Fibroblast of lung (primary cell): ENCODE data around the gene ZNF280B. TPM values are rescaled to one million over a fixed set of nuclear protein-coding genes. Genes with fewer than 3 reads are reported as not detected.

ENCODE experiments used
- DNase-seq, 2 donors: peaks; one replicate each; pipeline versions ENCODE4 v3.0.0 to v3.0.0-alpha.2; 2010; ENCODE audit warnings: low read depth in 2 of 2
- H2AFZ ChIP-seq: 2 replicates; pipeline ENCODE4 v1.5.1; 2012; ENCODE audit warnings: low read length, control low read depth, inconsistent platforms
- H3K27ac ChIP-seq: 2 replicates; pipeline ENCODE4 v1.5.1; 2011; ENCODE audit warnings: low read length, control low read depth; ENCODE audit not compliant: insufficient read depth
- H3K27me3 ChIP-seq: 2 replicates; pipeline ENCODE4 v1.5.1; 2011; ENCODE audit warnings: mild to moderate bottlenecking, low read length; ENCODE audit not compliant: control insufficient read depth, insufficient read depth
- H3K36me3 ChIP-seq: 2 replicates; pipeline ENCODE4 v1.5.1; 2011; ENCODE audit warnings: low read length; ENCODE audit not compliant: control insufficient read depth, insufficient read depth
- H3K4me1 ChIP-seq: 2 replicates; pipeline ENCODE4 v1.5.1; 2011; ENCODE audit warnings: low read length; ENCODE audit not compliant: control insufficient read depth, insufficient read depth; ENCODE audit errors: extremely low read depth
- H3K4me2 ChIP-seq: 2 replicates; pipeline ENCODE4 v1.5.1; 2011; ENCODE audit warnings: low read length, control low read depth; ENCODE audit not compliant: insufficient read depth; ENCODE audit errors: extremely low read depth
- H3K4me3 ChIP-seq, 4 experiments: fragments of 200-600 bp in 1 of 4; sonication (generic) in 1 of 4; replicated peaks in 1 of 4; 2 replicates each; pipeline ENCODE4 v1.5.1; 2011 to 2016; ENCODE audit warnings: low read length in 4 of 4, low read depth in 3 of 4, mild to moderate bottlenecking in 3 of 4, control low read depth in 2 of 4, inconsistent platforms in 1 of 4, mixed read lengths in 1 of 4; ENCODE audit not compliant: insufficient read depth in 1 of 4; ENCODE audit errors: control extremely low read depth in 1 of 4
- H3K79me2 ChIP-seq: 2 replicates; pipeline ENCODE4 v1.5.1; 2012; ENCODE audit warnings: mild to moderate bottlenecking, low read length, inconsistent platforms; ENCODE audit not compliant: control insufficient read depth, insufficient read depth
- H3K9ac ChIP-seq: 2 replicates; pipeline ENCODE4 v1.5.1; 2011; ENCODE audit warnings: mild to moderate bottlenecking, low read length, control low read depth; ENCODE audit not compliant: insufficient read depth
- H3K9me3 ChIP-seq: 2 replicates; pipeline ENCODE4 v1.5.1; 2012; ENCODE audit warnings: low read depth, low read length; ENCODE audit not compliant: control insufficient read depth, insufficient read depth
- H4K20me1 ChIP-seq: 2 replicates; pipeline ENCODE4 v1.5.1; 2011; ENCODE audit warnings: low read length; ENCODE audit not compliant: control insufficient read depth, insufficient read depth; ENCODE audit errors: extremely low read depth
- EZH2 ChIP-seq: IDR thresholded peaks from 2 replicates; pipeline ENCODE4 v1.5.1; 2012; ENCODE audit warnings: low read length, control low read depth, mild to moderate bottlenecking; ENCODE audit errors: missing control alignments
- polyA plus RNA-seq, 2 donors: library from polyadenylated mRNA; depleted of rRNA in 1 of 2; stranded (reverse) in 1 of 2; unstranded in 1 of 2; fragments of >200 nt; gene quantifications; 2 replicates each; pipeline ENCODE4 v1.2.1, GENCODE V29; 2011 to 2012; ENCODE audit warnings: missing spikeins in 1 of 2
- total RNA-seq: library from RNA; depleted of rRNA; stranded (reverse); fragments of >200 nt; gene quantifications from 2 replicates; pipeline ENCODE4 v1.2.1, GENCODE V29; 2014
- TF ChIP-seq, protein P1 (sequence below), 2 donors: IDR thresholded peaks in 1 of 2; conservative IDR thresholded peaks in 1 of 2; 1 replicate in 1 of 2; 2 replicates in 1 of 2; pipeline ENCODE4 v1.5.1; 2011 to 2012; ENCODE audit warnings: low read length in 2 of 2, control low read depth in 1 of 2, inconsistent platforms in 1 of 2, low read depth in 1 of 2, mild to moderate bottlenecking in 1 of 2

The ZNF280B gene
- total and polyA plus RNA-seq, 2 donors (not counting 1 experiment from before 2014, with no cell fraction given): 0.33 to 0.81 TPM

GRCh38 chr22:22465782-22466181 is 42.8 kb downstream of the ZNF280B start:
- H3K79me2 ChIP-seq: no peaks in the 10 kb centered on the region
- no peak overlapping the region for H3K4me2 ChIP-seq
- H4K20me1 ChIP-seq: no peaks in the 10 kb centered on the region
- H3K4me1 ChIP-seq: no peaks in the 10 kb centered on the region
- TF ChIP-seq EZH2: no peak
- TF ChIP-seq, protein P1, sequence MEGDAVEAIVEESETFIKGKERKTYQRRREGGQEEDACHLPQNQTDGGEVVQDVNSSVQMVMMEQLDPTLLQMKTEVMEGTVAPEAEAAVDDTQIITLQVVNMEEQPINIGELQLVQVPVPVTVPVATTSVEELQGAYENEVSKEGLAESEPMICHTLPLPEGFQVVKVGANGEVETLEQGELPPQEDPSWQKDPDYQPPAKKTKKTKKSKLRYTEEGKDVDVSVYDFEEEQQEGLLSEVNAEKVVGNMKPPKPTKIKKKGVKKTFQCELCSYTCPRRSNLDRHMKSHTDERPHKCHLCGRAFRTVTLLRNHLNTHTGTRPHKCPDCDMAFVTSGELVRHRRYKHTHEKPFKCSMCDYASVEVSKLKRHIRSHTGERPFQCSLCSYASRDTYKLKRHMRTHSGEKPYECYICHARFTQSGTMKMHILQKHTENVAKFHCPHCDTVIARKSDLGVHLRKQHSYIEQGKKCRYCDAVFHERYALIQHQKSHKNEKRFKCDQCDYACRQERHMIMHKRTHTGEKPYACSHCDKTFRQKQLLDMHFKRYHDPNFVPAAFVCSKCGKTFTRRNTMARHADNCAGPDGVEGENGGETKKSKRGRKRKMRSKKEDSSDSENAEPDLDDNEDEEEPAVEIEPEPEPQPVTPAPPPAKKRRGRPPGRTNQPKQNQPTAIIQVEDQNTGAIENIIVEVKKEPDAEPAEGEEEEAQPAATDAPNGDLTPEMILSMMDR (conservative IDR thresholded peaks at IDR 0.05 in 1 of 2, IDR thresholded peaks at IDR 0.05 in 1 of 2; ENCODE audit: low read depth in 1 of 2, low read length in 2 of 2): no peak
- no peaks in the 10 kb centered on the region for H3K36me3 ChIP-seq
- no peak overlapping the region for H3K4me3 ChIP-seq
- no peaks in the 10 kb centered on the region for H3K9me3 ChIP-seq
- no peak overlapping the region for H3K27ac ChIP-seq
- H3K9ac ChIP-seq: no peak overlapping the region
- no peak for DNase-seq
- H2AFZ ChIP-seq: no peak overlapping the region
- H3K27me3 ChIP-seq: no peaks in the 10 kb centered on the region

DNA sequence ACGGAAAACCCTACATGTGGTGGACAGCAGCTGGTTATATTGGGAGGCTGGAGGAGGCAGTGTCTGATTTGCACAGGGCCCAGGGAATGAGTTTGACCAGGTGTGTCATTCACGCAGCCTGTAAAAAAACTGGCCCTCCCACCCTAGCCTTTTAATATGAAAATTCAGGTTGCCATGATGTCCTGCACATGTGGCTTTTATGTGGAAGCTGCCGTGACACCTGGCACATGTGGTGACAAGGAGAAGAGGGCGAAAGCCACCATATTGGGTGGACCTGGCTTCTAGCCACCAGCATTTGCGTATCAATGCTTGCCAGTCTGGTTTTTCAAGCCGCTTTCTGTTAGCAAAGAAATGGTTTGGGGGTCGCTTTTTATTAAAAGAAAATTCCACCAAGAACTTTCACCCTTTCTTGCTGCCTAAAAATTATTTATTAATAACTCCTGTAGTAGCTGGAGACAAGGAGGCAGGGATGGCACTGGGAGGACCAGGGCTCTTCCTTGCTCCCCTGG is 43.4 kb downstream of the ZNF280B start:
- no peak overlapping the region for H3K4me3 ChIP-seq
- no peaks in the 10 kb centered on the region for H3K36me3 ChIP-seq
- H3K4me1 ChIP-seq: no peaks in the 10 kb centered on the region
- H3K9me3 ChIP-seq: no peaks in the 10 kb centered on the region
- no peaks in the 10 kb centered on the region for H3K27me3 ChIP-seq
- DNase-seq: no peak
- no peaks in the 10 kb centered on the region for H3K79me2 ChIP-seq
- H3K27ac ChIP-seq: no peak overlapping the region
- no peak overlapping the region for H3K9ac ChIP-seq
- H3K4me2 ChIP-seq: no peak overlapping the region
- no peaks in the 10 kb centered on the region for H4K20me1 ChIP-seq
- no peak for TF ChIP-seq EZH2
- TF ChIP-seq, protein P1 (conservative IDR thresholded peaks at IDR 0.05 in 1 of 2, IDR thresholded peaks at IDR 0.05 in 1 of 2; ENCODE audit: low read depth in 1 of 2, low read length in 2 of 2): no peak
- no peak overlapping the region for H2AFZ ChIP-seq

DNA sequence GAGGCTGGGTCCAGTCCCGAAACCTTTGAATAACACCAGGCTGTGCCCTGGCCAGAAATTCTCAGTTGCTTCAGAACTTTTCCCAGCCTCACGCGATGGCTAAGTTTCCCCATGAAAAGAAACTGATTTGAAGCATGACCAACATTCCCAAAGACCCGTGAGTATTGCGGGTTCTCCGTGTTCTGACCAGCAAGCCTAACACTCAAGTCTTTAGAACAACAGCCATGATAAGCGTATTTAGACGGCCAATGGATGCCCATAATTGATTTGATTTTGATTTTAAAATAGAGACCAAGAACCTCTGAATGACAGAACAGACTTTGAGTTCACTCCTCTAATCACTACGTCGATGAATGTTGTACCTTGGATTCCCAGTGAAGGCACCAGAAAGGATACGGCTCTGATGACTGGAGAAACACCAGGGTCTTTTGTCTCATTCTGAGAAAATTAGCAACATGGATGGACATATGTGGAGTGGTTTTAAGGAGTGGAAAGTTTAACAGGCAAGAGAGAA is 43.9 kb downstream of the ZNF280B start:
- no peaks in the 10 kb centered on the region for H3K79me2 ChIP-seq
- no peak overlapping the region for H3K27ac ChIP-seq
- no peak overlapping the region for H3K4me3 ChIP-seq
- H3K4me1 ChIP-seq: no peaks in the 10 kb centered on the region
- no peak for DNase-seq
- H3K9ac ChIP-seq: no peak overlapping the region
- H3K9me3 ChIP-seq: no peaks in the 10 kb centered on the region
- H3K36me3 ChIP-seq: no peaks in the 10 kb centered on the region
- H2AFZ ChIP-seq: no peak overlapping the region
- no peaks in the 10 kb centered on the region for H3K27me3 ChIP-seq
- TF ChIP-seq, protein P1 (conservative IDR thresholded peaks at IDR 0.05 in 1 of 2, IDR thresholded peaks at IDR 0.05 in 1 of 2; ENCODE audit: low read depth in 1 of 2, low read length in 2 of 2): no peak
- no peak for TF ChIP-seq EZH2
- H3K4me2 ChIP-seq: no peak overlapping the region
- H4K20me1 ChIP-seq: no peaks in the 10 kb centered on the region
